ENCODE results near the gene CLINT1.
"Not testable (repeated sequence)": the region's sequence is repeated elsewhere in the genome, so short reads cannot be mapped to it uniquely, and the experiment has no call there.

The CLINT1 gene

DNA sequence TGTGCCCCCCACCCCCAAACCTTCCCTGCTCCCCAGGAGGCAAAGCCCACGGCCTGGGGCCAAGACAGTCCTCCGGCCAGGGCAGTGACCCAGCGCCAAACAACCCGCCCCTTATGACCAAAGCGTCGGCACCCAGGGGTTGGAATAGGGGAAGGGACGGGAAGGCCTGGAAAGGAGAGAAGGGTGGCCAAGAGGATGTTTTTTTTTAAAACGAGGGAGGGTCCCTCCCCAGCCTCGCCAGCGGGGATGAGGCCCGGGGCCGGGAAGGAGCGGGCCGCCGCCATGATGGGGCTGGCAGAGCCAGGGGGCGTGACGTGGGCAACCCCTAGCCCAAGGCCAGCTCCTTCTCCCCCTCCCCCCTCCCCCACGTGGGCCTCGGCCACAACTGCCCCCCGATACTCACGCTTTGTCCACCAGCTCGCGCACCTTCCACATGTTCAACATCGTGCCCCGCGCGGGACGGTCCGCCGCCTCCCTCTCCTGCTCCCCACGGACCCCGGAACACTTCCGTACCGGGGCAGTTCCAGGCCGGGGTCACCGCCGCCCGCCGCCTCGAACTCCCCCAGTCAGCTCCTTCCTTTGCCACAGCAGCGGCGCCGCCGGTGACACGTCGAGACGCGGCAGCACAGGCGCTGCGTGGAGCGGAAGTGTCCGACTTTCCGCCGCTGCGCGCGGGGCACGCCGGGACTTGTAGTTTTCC lies at the start of gene CLINT1:
CLINT1 (minus strand) TSS at position 619 of the 700 bp plus-strand sequence; CDS start at position 444, 175 bp downstream.
- peak; percentile 70 for DNase-seq

DNA sequence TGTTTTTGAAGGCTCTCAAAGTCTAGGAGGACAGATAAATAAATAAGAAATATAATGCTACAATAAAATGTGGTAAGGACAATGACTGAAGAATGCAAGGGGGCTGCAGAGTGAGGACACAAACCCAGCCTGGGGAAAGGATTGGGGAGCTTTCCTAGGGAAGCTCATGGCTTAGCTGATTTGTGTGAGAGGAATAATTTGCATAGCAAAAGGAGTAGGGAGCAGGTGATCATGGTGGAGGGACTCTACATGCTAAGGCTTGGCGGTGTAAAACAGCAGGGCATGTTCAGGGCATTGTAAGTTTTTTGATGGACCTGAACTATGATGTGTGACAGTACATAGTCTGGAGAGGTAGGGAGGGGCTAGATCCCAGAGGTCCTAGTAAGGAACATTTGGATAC lies 49.5 kb upstream of the CLINT1 start:
- no peak for DNase-seq

- DNase-seq, result no peak
Observed at GRCh38 chr5:157907479-157907878, 48.5 kb upstream of the CLINT1 start.

DNA sequence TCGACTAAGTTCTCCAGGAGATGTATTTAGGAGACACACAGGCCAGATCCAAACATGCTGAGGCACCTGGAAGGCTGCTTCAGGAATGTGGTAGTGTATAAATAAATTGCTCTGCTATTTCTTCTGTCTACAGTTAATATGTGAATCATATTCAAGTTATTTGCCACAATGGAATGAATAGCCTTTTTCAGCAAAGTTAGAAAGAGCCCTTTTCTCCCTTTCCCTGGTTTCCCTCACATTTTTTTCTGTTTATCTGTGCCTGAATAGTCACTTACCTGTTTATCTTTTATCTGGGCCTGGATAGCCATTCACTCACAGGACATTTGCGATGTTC lies 44.1 kb upstream of the CLINT1 start:
- DNase-seq, result no peak

DNA sequence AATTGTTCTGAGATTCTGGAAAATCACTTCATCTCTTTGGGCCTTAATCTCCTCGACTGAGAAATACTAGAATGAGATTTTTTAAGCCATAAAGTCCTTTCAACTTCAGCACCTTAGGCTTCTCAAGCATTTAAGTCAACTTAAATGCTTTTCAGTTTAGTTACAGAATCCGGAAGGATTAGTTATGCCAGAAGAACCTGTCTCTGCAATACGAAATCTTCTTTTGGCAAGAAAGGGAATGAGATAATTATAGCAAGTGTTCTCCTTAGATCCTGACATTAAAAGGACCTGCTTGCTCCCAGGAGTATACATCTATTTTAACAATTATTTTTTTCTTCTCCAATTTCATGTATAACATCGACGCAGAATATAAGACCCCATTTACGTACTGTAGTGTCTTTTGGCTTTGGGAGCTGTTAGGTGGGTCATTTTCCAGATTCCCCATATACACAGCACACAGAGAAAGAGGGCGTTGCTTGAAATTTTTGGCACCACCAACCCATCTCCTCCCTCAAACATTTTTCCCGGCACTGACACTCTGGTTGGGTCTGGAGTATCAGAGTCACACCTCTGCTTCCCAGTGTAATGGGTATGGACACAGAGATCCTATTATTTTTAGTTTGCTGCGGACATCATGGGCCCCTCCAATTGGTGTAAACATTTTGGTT lies 43.6 kb upstream of the CLINT1 start:
- no peak for DNase-seq

DNA sequence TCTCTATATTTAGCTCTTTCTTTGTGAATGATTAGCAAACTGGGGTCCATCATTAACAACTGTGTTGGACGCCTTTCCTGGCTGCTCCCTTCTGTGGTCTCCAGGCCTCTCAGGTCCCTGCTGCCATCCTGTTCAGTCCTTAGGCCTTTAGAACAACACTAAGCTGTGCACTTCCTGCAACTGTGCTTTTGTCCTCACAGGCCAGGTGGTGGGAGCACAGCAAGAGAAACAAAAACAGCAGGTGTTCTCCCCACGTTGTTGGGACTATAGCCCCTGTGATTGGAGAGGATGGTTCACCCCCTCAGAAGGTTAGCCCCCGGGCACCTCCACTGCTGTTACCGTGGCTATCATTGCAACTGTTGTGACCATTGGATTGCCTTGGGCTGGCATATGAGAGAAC lies 41.7 kb upstream of the CLINT1 start:
- DNase-seq, result peak; percentile 65

GRCh38 chr5:157893611-157894010 lies 34.7 kb upstream of the CLINT1 start:
- DNase-seq, result no peak

- DNase-seq, result no peak
Observed at GRCh38 chr5:157892974-157893373, 34.0 kb upstream of the CLINT1 start.

DNA sequence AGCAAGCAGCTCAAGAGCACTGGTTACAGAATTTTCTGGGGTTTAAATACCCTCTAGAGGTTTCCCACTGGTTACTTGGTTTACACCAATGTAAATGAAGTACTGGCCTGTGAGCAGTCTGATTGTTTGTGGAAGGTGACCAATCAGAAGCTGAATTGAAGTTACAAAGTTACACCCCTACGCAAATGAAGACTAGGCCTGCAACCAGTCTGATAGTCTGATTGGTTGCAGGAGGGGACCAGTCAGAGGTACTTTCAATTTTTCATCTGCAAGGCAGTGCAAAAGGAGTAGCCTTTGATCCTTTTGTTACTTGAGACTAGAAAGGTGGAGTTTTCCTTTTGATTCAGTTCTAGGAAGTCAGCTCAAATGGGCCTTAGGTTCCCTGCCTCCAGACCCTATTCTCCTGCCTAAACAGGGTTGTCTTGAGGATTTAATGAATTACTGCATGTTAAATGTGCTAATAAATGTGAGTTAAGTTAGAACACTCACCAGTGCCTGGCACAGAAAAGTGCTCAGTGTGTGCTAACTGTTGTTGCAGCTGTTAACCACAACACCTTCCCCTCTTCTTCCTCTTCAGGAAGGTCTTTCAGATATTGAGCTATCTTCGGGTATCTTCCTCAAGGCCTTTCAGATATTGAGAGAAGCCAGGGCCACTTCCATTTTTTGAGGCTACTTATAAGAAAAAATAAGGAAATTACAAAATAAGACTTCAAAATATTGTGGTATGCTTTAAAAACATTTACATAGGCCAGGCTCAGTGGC lies 32.1 kb upstream of the CLINT1 start:
- DNase-seq, result no peak

- no peak for DNase-seq
Observed at GRCh38 chr5:157888814-157889532, 30.0 kb upstream of the CLINT1 start.

- no peak for DNase-seq
Observed at GRCh38 chr5:157886796-157887380, 27.9 kb upstream of the CLINT1 start.

- not testable (repeated sequence) for DNase-seq
Observed at GRCh38 chr5:157885051-157885450, 26.1 kb upstream of the CLINT1 start.

GRCh38 chr5:157881498-157881897 lies 22.6 kb upstream of the CLINT1 start:
- DNase-seq, result not testable (repeated sequence)

DNA sequence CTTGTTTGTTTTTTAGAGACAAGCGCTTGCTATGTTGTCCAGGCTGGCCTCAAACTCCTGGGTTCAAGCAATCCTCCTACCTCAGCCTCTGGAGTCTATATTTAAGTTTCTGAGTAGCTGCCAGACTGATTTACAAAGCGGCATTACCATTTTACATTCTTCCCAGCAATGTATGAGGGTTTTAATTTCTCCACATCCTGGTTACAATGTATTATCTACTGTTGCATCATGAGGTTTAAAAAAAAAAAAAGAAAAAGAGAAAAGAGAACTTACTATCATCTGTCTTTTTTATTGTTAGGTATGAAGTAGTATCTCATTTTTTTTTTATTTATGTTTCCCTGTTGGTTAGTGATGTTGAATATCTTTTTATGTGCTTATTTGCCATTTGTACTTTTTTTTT lies 18.9 kb upstream of the CLINT1 start:
- no peak for DNase-seq

GRCh38 chr5:157874861-157875260 lies 15.9 kb upstream of the CLINT1 start:
- DNase-seq, result no peak

- DNase-seq, result no peak
Observed at GRCh38 chr5:157870837-157871834, 12.2 kb upstream of the CLINT1 start.

- no peak for DNase-seq
Observed at GRCh38 chr5:157867751-157868387, 8.9 kb upstream of the CLINT1 start.

GRCh38 chr5:157866536-157866935 lies 7.6 kb upstream of the CLINT1 start:
- no peak for DNase-seq

DNA sequence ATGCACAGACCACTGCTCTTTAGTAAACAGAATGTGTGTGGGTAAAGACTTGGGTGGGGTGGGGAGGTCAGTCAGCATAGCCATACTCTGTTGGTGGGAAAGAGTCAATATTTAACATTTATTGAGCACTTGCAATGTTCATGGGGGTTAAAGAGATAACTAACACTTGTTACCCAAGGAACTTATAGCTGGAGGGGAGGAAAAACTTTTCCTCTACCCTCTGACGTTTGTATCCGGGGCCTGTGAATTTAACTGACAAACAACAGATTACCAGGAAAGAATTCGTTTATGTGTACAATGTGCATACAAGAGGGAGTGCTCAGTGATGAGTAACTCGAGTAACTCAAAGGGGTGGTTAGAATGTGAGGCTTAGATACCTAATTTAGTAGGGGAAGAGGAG lies 6.8 kb upstream of the CLINT1 start:
- no peak for DNase-seq

DNA sequence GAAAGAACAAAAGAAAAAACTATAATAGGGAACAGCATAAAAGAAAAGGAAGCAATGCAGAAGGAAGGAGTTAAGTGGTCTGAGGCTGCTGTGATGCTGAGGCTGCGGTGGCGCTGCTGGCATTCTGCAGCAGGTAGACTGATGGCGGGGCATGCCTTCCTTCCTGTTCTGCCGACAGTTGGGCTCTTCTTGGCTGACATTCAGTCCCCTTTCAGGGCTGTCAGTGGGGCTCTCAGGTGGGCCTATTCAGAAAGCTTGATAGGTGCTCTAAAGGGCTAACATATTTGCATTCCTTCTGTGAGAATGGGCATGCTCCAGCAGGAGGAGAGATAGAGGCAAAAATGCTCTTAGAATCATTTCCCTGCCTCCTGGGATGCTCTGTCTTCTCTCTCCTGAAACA lies 5.1 kb upstream of the CLINT1 start:
- no peak for DNase-seq

DNA sequence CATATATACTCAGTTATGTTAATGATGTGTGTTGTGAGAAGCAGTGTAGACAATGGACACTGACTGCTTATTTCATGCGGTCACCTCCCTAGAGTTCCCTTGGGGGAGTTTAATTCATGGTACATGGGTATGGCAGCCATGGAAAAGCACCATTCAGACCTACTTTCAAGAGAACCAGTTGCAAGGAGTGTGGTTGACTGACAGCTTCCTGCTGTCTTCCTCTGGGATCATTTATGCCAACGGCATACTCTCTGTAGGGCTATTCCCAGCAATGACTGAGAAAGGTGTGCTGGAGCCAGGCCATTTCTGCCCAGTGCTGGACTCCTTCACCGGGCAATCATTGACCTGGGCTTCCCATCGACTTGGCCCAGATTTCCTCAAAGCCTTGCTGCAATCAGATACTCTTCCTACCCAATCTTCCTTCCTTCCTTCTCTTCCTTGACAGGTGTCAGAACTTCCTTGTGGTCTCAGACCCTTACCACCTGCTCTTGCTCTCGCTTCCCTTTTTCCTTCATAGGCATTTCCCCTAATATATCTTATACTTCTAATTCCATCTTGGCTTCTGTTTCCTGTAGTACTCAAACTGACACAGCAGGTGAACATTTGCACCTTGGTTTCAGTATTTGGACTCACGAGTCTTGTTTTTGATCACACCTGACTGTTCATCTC lies 3.4 kb upstream of the CLINT1 start:
- DNase-seq, result no peak

All from NCI-H2029 (cell line).